H1 (cell line): ENCODE data around the gene MARCHF10. TPM values are rescaled to one million over a fixed set of nuclear protein-coding genes. Genes with fewer than 3 reads are reported as not detected.

Source experiments
- CBX5 ChIP-seq: fragments of 300-800, 300-1000 bp; sonication (generic); IDR thresholded peaks from 2 replicates; pipeline ENCODE4 v1.7.1; 2016; ENCODE audit warnings: antibody characterized with exemption, low read length, low read depth
- CTBP2 ChIP-seq: IDR thresholded peaks from 2 replicates; pipeline ENCODE4 v1.7.0; 2011; ENCODE audit warnings: borderline replicate concordance, mild to moderate bottlenecking, moderate library complexity, mixed read lengths, low read length; ENCODE audit not compliant: insufficient read depth, insufficient read length
- CTCF ChIP-seq, 3 experiments: IDR thresholded peaks; 1 replicate in 2 of 3; 2 replicates in 1 of 3; pipeline versions ENCODE4 v1.5.1 to v1.6.1; 2011; ENCODE audit warnings: low read length in 3 of 3, mild to moderate bottlenecking in 3 of 3, inconsistent platforms in 2 of 3, low read depth in 1 of 3, moderate library complexity in 1 of 3; ENCODE audit not compliant: insufficient read depth in 1 of 3; ENCODE audit errors: control extremely low read depth in 1 of 3
- GTF2F1 ChIP-seq: IDR thresholded peaks from 2 replicates; pipeline ENCODE4 v1.6.1; 2012; ENCODE audit warnings: low read depth, low read length, improper control_type of control experiment, borderline replicate concordance
- POLR2AphosphoS5 ChIP-seq: IDR thresholded peaks from 2 replicates; pipeline ENCODE4 v1.6.1; 2011; ENCODE audit warnings: low read depth, low read length
- SP2 ChIP-seq: IDR thresholded peaks from 2 replicates; pipeline ENCODE4 v1.6.1; 2012; ENCODE audit warnings: mild to moderate bottlenecking, low read length, inconsistent platforms
- polyA plus RNA-seq, 7 experiments: library from polyadenylated mRNA; depleted of rRNA in 3 of 7; stranded (reverse) in 5 of 7; unstranded in 2 of 7; fragments of >200 nt in 5 of 7; fragments of 200-250 nt in 2 of 7; gene quantifications; 1 replicate in 5 of 7; 2 replicates in 1 of 7; 4 replicates in 1 of 7; pipeline versions ENCODE4 v1.2.1 to v1.2.3, GENCODE V29; 2011 to 2013; ENCODE audit warnings: missing spikeins in 2 of 7, mixed read lengths in 2 of 7
- total RNA-seq: library from RNA; stranded (reverse); fragmentation: NEBNext Ultra II Directional; extraction: Animal tissue kit (Norgen Biotek cat#: 25700); gene quantifications from 2 replicates; pipeline ENCODE4 v1.2.1, GENCODE V29; 2021
- TF ChIP-seq, protein P1 (sequence below): IDR thresholded peaks from 2 replicates; pipeline ENCODE4 v1.6.1; 2012; ENCODE audit warnings: low read length, inconsistent platforms

MARCHF10 gene
- total and polyA plus RNA-seq, 2 of the 8 experiments (the other 6 are each of a cell fraction or from before 2014, with no cell fraction given): 0.48 to 0.73 TPM

DNA sequence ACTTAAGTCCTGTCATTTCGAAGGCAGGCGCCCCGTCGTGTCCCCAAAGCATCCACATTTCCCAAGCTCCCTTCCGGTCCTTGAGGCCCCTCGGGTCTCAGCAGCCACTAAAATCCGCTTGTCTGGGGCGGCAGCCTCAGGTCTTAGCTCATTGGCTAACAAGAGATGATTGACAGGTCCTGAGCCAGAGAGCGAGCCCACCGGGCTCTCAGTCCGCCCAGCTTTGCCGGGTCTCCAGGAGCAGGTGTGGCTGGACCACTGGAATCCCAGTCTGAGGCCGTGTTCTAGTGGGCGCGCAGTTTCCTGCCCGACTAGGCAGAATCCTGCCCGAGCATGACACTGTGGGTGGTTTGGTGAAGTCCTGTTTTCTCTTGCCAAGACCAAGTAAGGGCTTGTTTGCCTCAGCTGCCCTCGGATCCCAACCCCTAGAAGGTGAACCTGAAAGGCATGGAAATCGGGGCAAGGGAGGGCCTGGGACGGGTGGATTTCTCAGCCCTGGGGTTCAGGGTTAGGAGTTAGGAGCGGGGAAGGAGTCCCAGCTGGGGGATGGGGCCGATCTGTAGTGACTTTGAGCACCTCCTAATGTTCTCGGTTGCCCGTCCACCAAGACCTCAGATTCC lies 137.8 kb downstream of the MARCHF10 start (continued):
- TF ChIP-seq CTCF (IDR thresholded peaks at IDR 0.05; ENCODE audit: control extremely low read depth in 1 of 3, insufficient read depth in 1 of 3, low read depth in 1 of 3, low read length in 3 of 3) (no peak), CBX5 (no peak), SP2 (peak; percentile 38; the same call in 1 of the 2 replicates), POLR2AphosphoS5 (no peak), CTBP2 (no peak), GTF2F1 (no peak)
- TF ChIP-seq, protein P1, sequence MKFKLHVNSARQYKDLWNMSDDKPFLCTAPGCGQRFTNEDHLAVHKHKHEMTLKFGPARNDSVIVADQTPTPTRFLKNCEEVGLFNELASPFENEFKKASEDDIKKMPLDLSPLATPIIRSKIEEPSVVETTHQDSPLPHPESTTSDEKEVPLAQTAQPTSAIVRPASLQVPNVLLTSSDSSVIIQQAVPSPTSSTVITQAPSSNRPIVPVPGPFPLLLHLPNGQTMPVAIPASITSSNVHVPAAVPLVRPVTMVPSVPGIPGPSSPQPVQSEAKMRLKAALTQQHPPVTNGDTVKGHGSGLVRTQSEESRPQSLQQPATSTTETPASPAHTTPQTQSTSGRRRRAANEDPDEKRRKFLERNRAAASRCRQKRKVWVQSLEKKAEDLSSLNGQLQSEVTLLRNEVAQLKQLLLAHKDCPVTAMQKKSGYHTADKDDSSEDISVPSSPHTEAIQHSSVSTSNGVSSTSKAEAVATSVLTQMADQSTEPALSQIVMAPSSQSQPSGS: no peak
